ENCODE data around the gene TM4SF4.

The TM4SF4 gene

GRCh38 chr3:149455366-149455765 lies 19.1 kb upstream of the TM4SF4 start:
- DNase-seq (ENCODE audit: low spot score), result no peak

- DNase-seq (ENCODE audit: low spot score), result no peak
These were observed 18.5 kb upstream of the TM4SF4 start for GRCh38 chr3:149455989-149456388.

- no peak for DNase-seq (ENCODE audit: low spot score)
These were observed 14.9 kb upstream of the TM4SF4 start for GRCh38 chr3:149459491-149460059.

GRCh38 chr3:149460117-149460516 lies 14.4 kb upstream of the TM4SF4 start:
- no peak for DNase-seq (ENCODE audit: low spot score)

- no peak for DNase-seq (ENCODE audit: low spot score)
These were observed 12.4 kb upstream of the TM4SF4 start for GRCh38 chr3:149462051-149462450.

GRCh38 chr3:149462581-149463011 lies 11.9 kb upstream of the TM4SF4 start:
- DNase-seq (ENCODE audit: low spot score), result no peak

- no peak for DNase-seq (ENCODE audit: low spot score)
These were observed 10.6 kb upstream of the TM4SF4 start for GRCh38 chr3:149463921-149464320.

GRCh38 chr3:149464542-149465328 lies 9.8 kb upstream of the TM4SF4 start:
- no peak for DNase-seq (ENCODE audit: low spot score)

GRCh38 chr3:149465351-149465883 lies 9.1 kb upstream of the TM4SF4 start:
- no peak for DNase-seq (ENCODE audit: low spot score)

- no peak for DNase-seq (ENCODE audit: low spot score)
These were observed 8.3 kb upstream of the TM4SF4 start for GRCh38 chr3:149466192-149466591.

GRCh38 chr3:149468504-149469212 lies 5.8 kb upstream of the TM4SF4 start:
- no peak for DNase-seq (ENCODE audit: low spot score)

- DNase-seq (ENCODE audit: low spot score), result no peak
These were observed 4.1 kb upstream of the TM4SF4 start for GRCh38 chr3:149470381-149470780.

- no peak for DNase-seq (ENCODE audit: low spot score)
These were observed 2.3 kb upstream of the TM4SF4 start for GRCh38 chr3:149472030-149472797.

GRCh38 chr3:149473357-149474249 lies 894 bp upstream of the TM4SF4 start:
- no peak for DNase-seq (ENCODE audit: low spot score)

GRCh38 chr3:149475451-149476060 lies 1.1 kb downstream of the TM4SF4 start:
- DNase-seq (ENCODE audit: low spot score), result no peak

GRCh38 chr3:149476225-149476624 lies 1.7 kb downstream of the TM4SF4 start:
- DNase-seq (ENCODE audit: low spot score), result no peak

- DNase-seq (ENCODE audit: low spot score), result no peak
These were observed 5.3 kb downstream of the TM4SF4 start for GRCh38 chr3:149479621-149480325.

- no peak for DNase-seq (ENCODE audit: low spot score)
These were observed 6.0 kb downstream of the TM4SF4 start for GRCh38 chr3:149480326-149481017.

- DNase-seq (ENCODE audit: low spot score), result no peak
These were observed 6.6 kb downstream of the TM4SF4 start for GRCh38 chr3:149481056-149481455.

Measured in left forelimb (tissue), 1 donor.